GM19397 (cell line): Measurements from ENCODE around the gene BPIFB2.

Experiments used
- ATAC-seq: cut with Tn5 transposase; IDR thresholded peaks from one replicate; pipeline ENCODE4 v1.9.1; 2021; ENCODE audit warnings: mild to moderate bottlenecking, moderate library complexity; ENCODE audit not compliant: unreplicated experiment

BPIFB2 gene

DNA sequence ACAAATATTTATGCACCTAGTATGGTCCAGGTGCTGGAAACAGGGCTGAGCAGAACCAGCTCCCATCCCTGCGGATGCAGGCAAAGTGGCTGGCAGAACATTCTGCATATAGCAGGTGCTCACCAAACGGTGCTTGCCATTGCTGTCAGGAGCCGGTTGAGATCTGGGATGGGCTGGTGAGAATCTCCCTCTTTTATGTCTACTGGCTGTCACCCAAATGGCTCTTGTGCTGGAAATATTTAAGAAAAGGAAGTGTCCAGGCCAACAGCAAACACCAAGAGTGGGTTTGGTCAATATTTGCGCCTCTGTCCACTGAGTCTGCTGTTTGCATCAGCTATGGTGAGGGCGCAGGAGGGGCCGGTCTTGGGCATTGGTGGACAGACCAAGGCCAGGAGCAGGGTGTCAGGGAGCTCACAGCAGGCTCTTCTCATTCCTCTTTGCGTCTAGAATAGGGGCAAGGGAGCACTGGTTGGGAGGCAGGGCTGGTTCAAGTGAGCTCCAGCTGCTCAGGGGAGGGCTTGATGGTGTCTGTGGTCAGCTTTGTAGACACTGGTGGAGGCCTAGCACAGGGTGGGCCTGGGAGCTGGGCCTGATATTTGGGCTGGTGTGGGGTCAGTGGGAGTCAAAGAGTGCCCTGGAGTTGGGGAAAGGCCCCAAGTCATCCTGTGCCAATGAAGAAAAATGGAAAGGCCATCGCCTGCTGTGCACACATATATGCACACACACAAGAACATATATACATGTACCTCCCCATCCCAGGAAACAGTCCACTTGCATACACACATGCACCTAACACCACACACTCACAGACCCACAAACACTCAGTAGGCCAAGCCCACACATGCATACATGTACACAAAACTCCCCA lies 1.4 kb upstream of the BPIFB2 start:
- ATAC-seq = no peak

- no peak for ATAC-seq
Measured at GRCh38 chr20:33006776-33007375, 628 bp upstream of the BPIFB2 start.

- no peak for ATAC-seq
Measured at GRCh38 chr20:33008336-33009213, 1.1 kb downstream of the BPIFB2 start.

DNA sequence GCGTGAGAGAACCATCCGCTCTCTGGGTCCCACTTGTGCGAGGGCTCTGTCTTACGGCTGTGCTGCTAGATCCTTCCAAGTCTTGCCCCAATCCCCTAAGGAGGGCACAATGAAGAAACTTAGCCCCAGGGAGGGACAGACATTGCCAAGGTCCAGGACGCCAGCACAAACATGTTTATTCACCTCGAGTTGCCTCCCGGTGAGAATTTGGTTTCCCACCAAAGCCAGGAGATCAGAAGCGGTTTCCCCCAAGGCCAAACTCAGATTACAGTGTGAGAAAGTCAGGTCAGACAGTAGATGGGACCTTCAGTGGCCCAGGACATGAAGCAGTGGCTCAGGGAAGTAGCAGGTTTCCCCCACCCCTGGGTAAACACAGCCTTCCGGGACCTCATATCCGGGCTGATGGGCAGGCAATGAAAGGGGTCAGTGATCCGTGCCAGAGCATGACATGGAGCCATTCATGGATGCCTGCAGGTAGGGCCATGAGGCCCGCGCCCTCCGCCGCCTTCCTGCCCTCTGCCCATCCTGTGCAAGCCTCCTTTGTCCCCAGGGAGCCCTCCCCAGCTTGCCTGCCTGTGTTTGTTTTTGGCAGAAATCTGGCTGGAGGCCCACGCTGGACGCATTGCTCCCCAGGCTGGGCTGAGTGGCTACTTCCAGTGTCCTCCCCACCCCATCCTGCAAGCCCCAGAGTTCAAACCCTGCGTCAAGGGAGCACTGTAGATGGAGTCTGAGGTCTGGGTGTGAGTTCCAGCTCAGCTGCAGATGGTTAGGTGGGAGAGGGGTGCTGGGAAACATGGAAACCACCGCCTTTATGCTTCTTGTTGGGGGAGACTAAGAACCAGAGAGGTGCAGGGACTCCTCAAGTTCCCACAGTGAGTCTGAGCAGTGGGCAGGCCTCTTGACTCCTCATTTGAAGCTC lies 2.0 kb downstream of the BPIFB2 start:
- no peak for ATAC-seq

- no peak for ATAC-seq
Measured at GRCh38 chr20:33010133-33010504, 2.6 kb downstream of the BPIFB2 start.

DNA sequence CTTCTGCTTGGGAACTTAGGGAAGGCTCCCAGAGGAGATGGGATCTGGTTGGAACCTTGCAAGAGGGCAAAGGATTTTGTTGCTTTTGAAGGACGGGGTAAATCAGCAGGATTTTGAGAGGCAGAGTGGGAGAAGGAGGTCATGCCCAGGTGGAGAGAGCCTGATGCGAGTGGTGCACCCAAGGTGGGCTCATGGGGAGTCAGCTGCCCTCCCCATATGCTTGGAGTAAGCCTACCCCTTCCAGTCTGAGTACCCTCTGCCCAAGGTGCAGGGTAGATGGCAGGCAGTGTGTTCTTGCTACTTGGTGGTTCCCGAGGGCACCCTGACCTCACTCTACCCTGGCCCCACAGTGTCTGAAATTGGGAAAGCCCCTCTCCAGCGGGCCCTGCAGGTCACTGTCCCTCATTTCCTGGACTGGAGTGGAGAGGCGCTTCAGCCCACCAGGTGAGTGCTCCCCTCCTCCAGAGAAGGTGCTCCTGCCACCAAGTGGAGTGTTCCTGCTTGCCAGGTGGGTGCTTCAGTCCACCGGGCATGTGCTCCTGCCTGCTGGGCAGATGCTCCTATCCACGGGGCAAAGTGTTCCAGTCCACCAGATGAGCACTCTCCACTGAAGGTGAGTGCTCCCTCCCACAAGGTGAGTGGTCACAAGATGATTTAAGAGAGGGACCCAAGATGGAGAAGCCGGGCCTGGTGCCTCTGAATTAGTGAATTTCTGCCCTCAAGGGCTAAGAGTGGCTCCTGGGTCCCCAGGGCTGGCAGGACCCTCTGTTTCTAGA lies 3.4 kb downstream of the BPIFB2 start:
- no peak for ATAC-seq

DNA sequence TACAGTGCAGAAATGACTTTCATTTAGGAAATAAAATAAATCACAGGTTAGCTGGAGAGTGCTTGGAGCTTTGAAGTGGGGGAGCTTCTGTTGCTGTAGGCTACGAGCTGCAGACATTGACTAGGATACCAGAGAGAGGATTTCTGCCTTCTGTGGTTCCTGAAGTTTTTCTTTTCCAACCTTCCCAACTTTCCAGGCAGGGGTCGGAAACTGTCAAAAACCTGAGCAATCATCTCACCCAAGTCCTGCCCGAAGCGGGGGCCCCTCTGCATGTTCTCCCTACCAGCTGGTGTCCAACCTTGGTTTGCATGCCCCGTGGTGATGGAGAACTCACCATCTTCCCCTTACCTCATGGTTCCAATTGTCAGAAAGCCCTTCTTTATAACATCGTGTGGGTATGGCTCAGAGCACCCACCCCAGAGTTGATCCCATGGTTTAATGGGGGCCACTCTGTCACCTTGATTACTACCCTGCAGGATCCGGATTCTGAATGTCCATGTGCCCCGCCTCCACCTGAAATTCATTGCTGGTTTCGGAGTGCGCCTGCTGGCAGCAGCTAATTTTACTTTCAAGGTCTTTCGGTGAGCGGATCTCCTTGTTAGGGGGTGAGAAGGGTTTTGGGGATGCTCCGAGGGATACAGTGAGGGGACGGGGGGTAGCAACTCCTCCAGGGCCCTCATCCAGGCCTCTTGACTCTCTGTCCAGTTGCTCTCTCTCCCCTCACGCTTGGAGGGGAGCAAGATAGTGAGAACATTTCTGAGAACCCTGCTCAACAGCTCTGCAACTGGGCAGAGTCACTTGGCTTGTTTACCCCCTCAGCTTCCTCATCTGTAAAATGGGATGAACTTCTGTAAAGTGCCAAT lies 5.1 kb downstream of the BPIFB2 start:
- no peak for ATAC-seq

DNA sequence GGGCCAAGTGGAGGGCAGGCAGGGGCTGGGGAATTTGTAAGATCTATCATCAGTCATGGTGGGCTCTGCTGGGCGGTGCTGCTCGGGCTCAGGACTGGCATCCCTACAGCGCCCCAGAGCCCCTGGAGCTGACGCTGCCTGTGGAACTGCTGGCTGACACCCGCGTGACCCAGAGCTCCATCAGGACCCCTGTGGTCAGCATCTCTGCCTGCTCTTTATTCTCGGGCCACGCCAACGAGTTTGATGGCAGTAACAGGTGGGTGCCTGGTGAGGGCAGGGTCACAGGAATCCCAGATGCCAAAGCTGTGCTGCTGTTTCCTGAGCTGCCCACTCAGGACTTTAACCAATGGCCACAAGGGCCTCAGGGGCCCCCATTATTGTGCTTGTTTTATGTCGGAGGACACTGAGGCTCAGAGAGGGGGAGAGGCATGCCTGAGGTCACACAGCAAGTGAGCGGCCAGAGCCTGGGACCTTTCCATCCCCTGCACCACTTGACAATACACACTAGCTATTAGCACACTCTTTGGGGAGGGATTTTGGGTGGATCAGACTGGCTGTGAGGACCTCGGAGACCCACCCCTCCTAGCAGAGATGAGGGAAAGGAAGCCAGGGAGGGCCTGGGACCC lies 6.3 kb downstream of the BPIFB2 start:
- ATAC-seq = no peak

- no peak for ATAC-seq
Measured at GRCh38 chr20:33014336-33015113, 7.0 kb downstream of the BPIFB2 start.

- no peak for ATAC-seq
Measured at GRCh38 chr20:33015114-33015484, 7.6 kb downstream of the BPIFB2 start.

GRCh38 chr20:33015700-33016580 lies 8.4 kb downstream of the BPIFB2 start:
- ATAC-seq = no peak

GRCh38 chr20:33016581-33017109 lies 9.1 kb downstream of the BPIFB2 start:
- no peak for ATAC-seq

DNA sequence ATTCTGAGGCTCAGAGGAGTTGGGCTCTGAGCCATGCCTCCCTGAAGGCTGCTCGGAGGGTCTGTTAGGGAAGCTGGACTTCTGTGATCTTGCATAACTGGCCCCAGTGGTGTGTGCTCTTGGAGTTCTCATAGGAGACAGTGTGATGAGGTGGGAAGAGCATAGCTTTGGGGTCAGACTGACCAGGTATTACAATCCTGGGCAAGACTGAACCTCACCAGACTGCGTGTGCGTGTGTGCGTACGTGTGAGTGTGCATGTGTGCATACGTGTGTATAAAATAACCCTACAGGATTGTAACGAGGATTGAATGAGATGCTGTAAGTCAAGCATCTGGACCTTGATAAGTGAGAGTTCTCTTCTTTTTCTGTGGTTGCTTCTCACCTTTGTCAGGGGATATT lies 10.0 kb downstream of the BPIFB2 start:
- ATAC-seq = no peak

DNA sequence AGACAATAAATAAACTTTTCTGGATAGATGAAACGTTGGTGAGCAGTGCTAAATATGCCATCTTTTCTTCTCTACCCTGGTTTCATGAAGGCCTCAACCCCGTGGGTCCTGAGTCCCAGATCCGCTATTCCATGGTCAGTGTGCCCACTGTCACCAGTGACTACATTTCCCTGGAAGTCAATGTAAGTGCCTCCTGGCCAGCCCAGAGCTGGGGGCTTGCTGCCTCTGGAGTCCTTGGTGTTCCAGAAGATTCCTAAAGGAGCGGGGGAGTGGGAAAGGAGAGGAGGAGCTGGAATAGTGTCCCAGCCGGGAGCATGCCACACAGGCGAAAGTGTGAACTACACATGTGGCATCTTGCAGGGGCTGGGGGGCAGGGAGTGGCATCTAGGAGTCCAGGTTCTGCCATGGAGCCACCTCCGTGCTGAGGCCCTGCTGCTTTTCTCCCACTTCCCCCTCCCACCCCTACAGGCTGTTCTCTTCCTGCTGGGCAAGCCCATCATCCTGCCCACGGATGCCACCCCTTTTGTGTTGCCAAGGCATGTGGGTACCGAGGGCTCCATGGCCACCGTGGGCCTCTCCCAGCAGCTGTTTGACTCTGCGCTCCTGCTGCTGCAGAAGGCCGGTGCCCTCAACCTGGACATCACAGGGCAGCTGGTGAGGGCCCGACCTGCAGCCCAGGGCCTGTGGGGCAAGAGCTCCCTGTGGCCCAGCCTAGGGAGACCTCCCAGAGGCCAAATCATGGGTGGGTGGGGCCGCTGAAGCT lies 10.8 kb downstream of the BPIFB2 start:
- no peak for ATAC-seq

GRCh38 chr20:33019465-33020277 lies 12.2 kb downstream of the BPIFB2 start:
- ATAC-seq = no peak
